Endothelial cell of umbilical vein (primary cell): ENCODE data around the gene NUDCD3. TPM values are rescaled to one million over a fixed set of nuclear protein-coding genes. Genes with fewer than 3 reads are reported as not detected.

Experiments
- BruUV-seq: library from RNA; stranded (reverse); fragments of 400-500 nt; replicated peaks from 2 replicates; lab custom pipeline; 2021; lab: Mats Ljungman, UMichigan
- CTCF ChIA-PET: fragments of 300-600, 350-600 bp; sonication (Branson Sonifier 250); formaldehyde crosslinking; loops from one replicate; lab custom pipeline; 2021; ENCODE audit warnings: antibody characterized with exemption, inconsistent platforms; lab: Charles Lee
- POLR2A ChIA-PET: fragments of 300-600, 350-600 bp; sonication (Branson Sonifier 250); formaldehyde crosslinking; loops from one replicate; lab custom pipeline; 2021; ENCODE audit warnings: antibody characterized with exemption, inconsistent platforms; lab: Charles Lee
- DNase-seq: peaks from one replicate; pipeline ENCODE4 v3.0.0-alpha.2; 2011; ENCODE audit warnings: low read depth, low spot score
- FAIRE-seq: peaks from 2 replicates; lab custom pipeline; 2011; peaks lifted over from hg19 to GRCh38; lab: Jason Lieb, UNC
- H2AFZ ChIP-seq: 2 replicates; pipeline ENCODE4 v1.6.0; 2012; ENCODE audit warnings: low read depth, low read length, control low read depth, inconsistent platforms
- H3K27ac ChIP-seq: 2 replicates; pipeline ENCODE4 v1.5.1; 2011; ENCODE audit warnings: low read depth, mild to moderate bottlenecking, control low read depth, low read length, moderate library complexity; ENCODE audit not compliant: insufficient read depth
- H3K27me3 ChIP-seq, 2 experiments: 2 replicates each; pipeline versions ENCODE4 v1.6.0 to v1.6.1; 2011; ENCODE audit warnings: low read length in 2 of 2, mixed read lengths in 1 of 2; ENCODE audit not compliant: control insufficient read depth in 2 of 2, insufficient read depth in 2 of 2
- H3K36me3 ChIP-seq, 2 experiments: 2 replicates in 1 of 2; 3 replicates in 1 of 2; pipeline ENCODE4 v1.5.1; 2011; ENCODE audit warnings: low read length in 2 of 2, mild to moderate bottlenecking in 1 of 2, moderate library complexity in 1 of 2; ENCODE audit not compliant: control insufficient read depth in 2 of 2, insufficient read depth in 2 of 2; ENCODE audit errors: extremely low read depth in 1 of 2
- H3K4me1 ChIP-seq: 3 replicates; pipeline ENCODE4 v1.5.1; 2011; ENCODE audit warnings: mild to moderate bottlenecking, low read length; ENCODE audit not compliant: control insufficient read depth, insufficient read depth; ENCODE audit errors: extremely low read depth
- H3K4me2 ChIP-seq: 2 replicates; pipeline ENCODE4 v1.6.1; 2011; ENCODE audit warnings: low read length, control low read depth, mixed read lengths; ENCODE audit not compliant: insufficient read depth
- H3K4me3 ChIP-seq, 3 experiments: fragments of 200-600 bp in 1 of 3; sonication (generic), shearing (Covaris generic) in 1 of 3; replicated peaks in 1 of 3; 2 replicates each; pipeline ENCODE4 v1.5.1; 2011 to 2016; ENCODE audit warnings: control low read depth in 3 of 3, low read length in 3 of 3, mild to moderate bottlenecking in 2 of 3, inconsistent platforms in 1 of 3, low read depth in 1 of 3, moderate library complexity in 1 of 3; ENCODE audit not compliant: insufficient read depth in 1 of 3
- H3K79me2 ChIP-seq: 2 replicates; pipeline ENCODE4 v1.6.0; 2012; ENCODE audit warnings: low read length, inconsistent platforms; ENCODE audit not compliant: control insufficient read depth, insufficient read depth
- H3K9ac ChIP-seq: replicated peaks from 2 replicates; pipeline ENCODE3; 2011; ENCODE audit warnings: low read length, control low read depth; ENCODE audit not compliant: insufficient read depth; ENCODE audit errors: extremely low read depth
- H3K9me1 ChIP-seq: replicated peaks from 3 replicates; pipeline ENCODE4 v1.6.0; 2011; ENCODE audit warnings: mild to moderate bottlenecking, low read length; ENCODE audit not compliant: control insufficient read depth, insufficient read depth; ENCODE audit errors: extremely low read depth
- H3K9me3 ChIP-seq: replicated peaks from 2 replicates; pipeline ENCODE4 v1.5.1; 2012; ENCODE audit warnings: low read length, inconsistent platforms; ENCODE audit not compliant: control insufficient read depth, insufficient read depth
- H4K20me1 ChIP-seq: replicated peaks from 2 replicates; pipeline ENCODE3; 2011; ENCODE audit warnings: mild to moderate bottlenecking, low read length; ENCODE audit not compliant: control insufficient read depth, insufficient read depth; ENCODE audit errors: extremely low read depth
- CTCF ChIP-seq, 2 donors: IDR thresholded peaks; 1 replicate in 1 of 2; 2 replicates in 1 of 2; pipeline ENCODE4 v1.5.1; 2011; ENCODE audit warnings: low read length in 2 of 2, mild to moderate bottlenecking in 2 of 2, moderate library complexity in 2 of 2, control low read depth in 1 of 2, inconsistent platforms in 1 of 2, low read depth in 1 of 2; ENCODE audit not compliant: insufficient read depth in 1 of 2; ENCODE audit errors: extremely low read depth in 1 of 2
- EZH2 ChIP-seq: IDR thresholded peaks from 2 replicates; pipeline ENCODE4 v1.6.1; 2012; ENCODE audit warnings: borderline replicate concordance, low read depth, mild to moderate bottlenecking, moderate library complexity, low read length, inconsistent platforms; ENCODE audit not compliant: severe bottlenecking
- FOS ChIP-seq: IDR thresholded peaks from 2 replicates; pipeline ENCODE4 v1.6.1; 2011; ENCODE audit warnings: mild to moderate bottlenecking, low read length, moderate library complexity, borderline replicate concordance; ENCODE audit not compliant: insufficient read depth
- GATA2 ChIP-seq: IDR thresholded peaks from 2 replicates; pipeline ENCODE4 v1.7.0; 2011; ENCODE audit warnings: low read depth, mild to moderate bottlenecking, moderate library complexity, mixed read lengths, low read length; ENCODE audit not compliant: insufficient read length, insufficient read depth
- JUN ChIP-seq: IDR thresholded peaks from 2 replicates; pipeline ENCODE4 v1.6.1; 2011; ENCODE audit warnings: borderline replicate concordance, low read depth; ENCODE audit not compliant: insufficient read length, insufficient read depth
- MAX ChIP-seq: IDR thresholded peaks from 2 replicates; pipeline ENCODE4 v1.6.1; 2011; ENCODE audit not compliant: insufficient read depth, insufficient read length
- MYC ChIP-seq: IDR thresholded peaks from one replicate; pipeline ENCODE4 v1.6.1; 2011; ENCODE audit warnings: mild to moderate bottlenecking, low read depth, low read length
- POLR2A ChIP-seq: IDR thresholded peaks from 2 replicates; pipeline ENCODE4 v1.6.1; 2012; ENCODE audit warnings: low read depth, mild to moderate bottlenecking, control low read depth, low read length
- POLR2AphosphoS5 ChIP-seq: IDR thresholded peaks from 2 replicates; pipeline ENCODE4 v1.6.1; 2012; ENCODE audit warnings: low read depth, mild to moderate bottlenecking, control low read depth, low read length, moderate library complexity; ENCODE audit not compliant: insufficient read depth
- dilution Hi-C: fragments of 300-500 bp; cut with MboI; formaldehyde crosslinking; loops from one replicate; pipeline ENCODE4 v1.15.0; 2019; ENCODE audit warnings: low sequenced_read_pairs; ENCODE audit not compliant: extremely low pct_ligation_motif_present
- intact Hi-C: fragments of 100-400 bp; cut with micrococcal nuclease; formaldehyde crosslinking; loops from one replicate; pipeline ENCODE4 v1.10.0; 2022
- polyA plus RNA-seq, 4 experiments: library from polyadenylated mRNA; depleted of rRNA in 3 of 4; stranded (reverse) in 3 of 4; unstranded in 1 of 4; fragments of >200 nt; gene quantifications; 2 replicates each; pipeline versions ENCODE4 v1.2.1 to v1.2.3, GENCODE V29; 2011 to 2012; ENCODE audit warnings: missing spikeins in 1 of 4
- total RNA-seq: library from RNA; stranded (reverse); gene quantifications from 2 replicates; pipeline ENCODE4 v1.2.3, GENCODE V29; 2021

Gene NUDCD3
- total and polyA plus RNA-seq, 2 donors (not counting 3 experiments of a cell fraction or from before 2014, with no cell fraction given), result 50.6 to 137 TPM

- FAIRE-seq, result no peak
- no TSS peak for BruUV-seq
- no peaks in the 10 kb centered on the region for H4K20me1 ChIP-seq
- H3K27ac ChIP-seq, result no peak overlapping the region
- peaks cover 0 to 14% of the 10 kb centered on the region in 2 experiments for H3K36me3 ChIP-seq
- H3K9me1 ChIP-seq, result no peaks in the 10 kb centered on the region
- no peak overlapping the region for H3K9ac ChIP-seq
- H3K9me3 ChIP-seq, result no peaks in the 10 kb centered on the region
- no peak overlapping the region for H3K4me2 ChIP-seq
- dilution Hi-C loops (no loop called here), intact Hi-C loops (no loop called here)
- no peak for DNase-seq
- no peaks in the 10 kb centered on the region for H3K79me2 ChIP-seq
- TF ChIP-seq POLR2AphosphoS5 (no peak), MAX (no peak), EZH2 (no peak), FOS (no peak), CTCF (IDR thresholded peaks at IDR 0.05; ENCODE audit: extremely low read depth in 1 of 2, insufficient read depth in 1 of 2, low read depth in 1 of 2, low read length in 2 of 2) (no peak), GATA2 (no peak), POLR2A (no peak), JUN (no peak), MYC (no peak)
- no peaks in the 10 kb centered on the region for H3K27me3 ChIP-seq
- POLR2A ChIA-PET, result no interaction called here
- no peak overlapping the region for H2AFZ ChIP-seq
- no peak overlapping the region for H3K4me3 ChIP-seq
- H3K4me1 ChIP-seq, result peaks cover 34% of the 10 kb centered on the region
- CTCF ChIA-PET, result interaction anchor here (1.4 kb wide), 1 partner anchor 10 kb away, joined by 5 read pairs; no protein-coding TSS in a partner anchor
These were observed 103.1 kb downstream of the NUDCD3 start for GRCh38 chr7:44387389-44387788.
